HepG2 (cell line): Measurements from ENCODE around the gene DROSHA. TPM values are rescaled to one million over a fixed set of nuclear protein-coding genes. Genes with fewer than 3 reads are reported as not detected.

Source experiments
- ARID4A ChIP-seq: sonication (generic); formaldehyde crosslinking; IDR thresholded peaks from 2 replicates; pipeline ENCODE4 v1.5.0; 2020; ENCODE audit warnings: mild to moderate bottlenecking, missing genetic modification reagents, borderline replicate concordance
- GATAD1 ChIP-seq: IDR thresholded peaks from 2 replicates; pipeline ENCODE4 v1.6.1; 2016; ENCODE audit warnings: missing genetic modification reagents, missing compliant biosample characterization
- HHEX ChIP-seq: IDR thresholded peaks from 2 replicates; pipeline ENCODE4 v1.6.1; 2016; ENCODE audit warnings: control low read depth
- KMT2A ChIP-seq: sonication (generic); formaldehyde crosslinking; IDR thresholded peaks from 2 replicates; pipeline ENCODE4 v1.4.0; 2020; ENCODE audit warnings: missing genetic modification reagents
- MEIS1 ChIP-seq: sonication (generic); formaldehyde crosslinking; IDR thresholded peaks from 2 replicates; pipeline ENCODE4 v1.9.0; 2021; ENCODE audit warnings: mild to moderate bottlenecking, missing genetic modification reagents, moderate library complexity, borderline replicate concordance
- NFKB2 ChIP-seq: sonication (generic); formaldehyde crosslinking; IDR thresholded peaks from 2 replicates; pipeline ENCODE4 v1.4.0; 2020; ENCODE audit warnings: missing genetic modification reagents, borderline replicate concordance
- NONO ChIP-seq, 2 experiments: fragments of 450-650 bp in 1 of 2; sonication (generic) in 1 of 2; formaldehyde crosslinking in 1 of 2; IDR thresholded peaks in 1 of 2; conservative IDR thresholded peaks in 1 of 2; 2 replicates each; pipeline versions ENCODE4 v1.6.1 to v1.8.0; 2017 to 2022; ENCODE audit warnings: mild to moderate bottlenecking in 1 of 2, missing genetic modification reagents in 1 of 2, moderate library complexity in 1 of 2
- PHF5A ChIP-seq: IDR thresholded peaks from one replicate; pipeline ENCODE4 v1.6.1; 2018; ENCODE audit warnings: low read depth, missing genetic modification reagents; ENCODE audit not compliant: unreplicated experiment
- POLR2A ChIP-seq, 2 experiments: IDR thresholded peaks; 2 replicates each; pipeline ENCODE4 v1.6.1; 2011; ENCODE audit warnings: low read depth in 2 of 2, low read length in 2 of 2, mild to moderate bottlenecking in 1 of 2, moderate library complexity in 1 of 2; ENCODE audit not compliant: insufficient read depth in 1 of 2
- POLR2AphosphoS5 ChIP-seq: IDR thresholded peaks from 2 replicates; pipeline ENCODE4 v1.6.1; 2012; ENCODE audit warnings: low read depth, low read length
- SAFB2 ChIP-seq: sonication (generic); formaldehyde crosslinking; IDR thresholded peaks from 2 replicates; pipeline ENCODE4 v1.5.1; 2020; ENCODE audit warnings: missing genetic modification reagents, low read depth, mild to moderate bottlenecking, borderline replicate concordance
- SALL1 ChIP-seq: sonication (generic); formaldehyde crosslinking; IDR thresholded peaks from 2 replicates; pipeline ENCODE4 v1.8.0; 2022; ENCODE audit warnings: mild to moderate bottlenecking, missing genetic modification reagents
- SIX4 ChIP-seq: sonication (generic); formaldehyde crosslinking; IDR thresholded peaks from 2 replicates; pipeline ENCODE4 v1.4.0; 2020; ENCODE audit warnings: missing genetic modification reagents
- WIZ ChIP-seq: sonication (generic); formaldehyde crosslinking; IDR thresholded peaks from 2 replicates; pipeline ENCODE4 v1.5.1; 2020; ENCODE audit warnings: mild to moderate bottlenecking, missing genetic modification reagents
- ZEB1 ChIP-seq: IDR thresholded peaks from 2 replicates; pipeline ENCODE4 v1.6.1; 2012; ENCODE audit warnings: mild to moderate bottlenecking, low read depth, inconsistent platforms; ENCODE audit not compliant: insufficient replicate concordance
- ZFAT ChIP-seq: sonication (generic); formaldehyde crosslinking; conservative IDR thresholded peaks from 2 replicates; pipeline ENCODE4 v1.8.1; 2023; ENCODE audit warnings: missing genetic modification reagents, inconsistent platforms
- ZFP82 ChIP-seq: sonication (generic); formaldehyde crosslinking; IDR thresholded peaks from 2 replicates; pipeline ENCODE4 v1.5.1; 2020; ENCODE audit warnings: mild to moderate bottlenecking, missing genetic modification reagents, borderline replicate concordance
- ZNF143 ChIP-seq: sonication (generic); formaldehyde crosslinking; IDR thresholded peaks from 2 replicates; pipeline ENCODE4 v1.4.0; 2020; ENCODE audit warnings: missing genetic modification reagents
- ZNF34 ChIP-seq: sonication (generic); formaldehyde crosslinking; IDR thresholded peaks from 2 replicates; pipeline ENCODE4 v1.4.0; 2020; ENCODE audit warnings: mild to moderate bottlenecking, missing genetic modification reagents, borderline replicate concordance
- ZNF788 ChIP-seq: sonication (generic); formaldehyde crosslinking; IDR thresholded peaks from 2 replicates; pipeline ENCODE4 v1.5.0; 2020; ENCODE audit warnings: mild to moderate bottlenecking, missing genetic modification reagents, borderline replicate concordance
- ZNF790 ChIP-seq: sonication (generic); formaldehyde crosslinking; IDR thresholded peaks from 2 replicates; pipeline ENCODE4 v1.8.0; 2022; ENCODE audit warnings: missing genetic modification reagents, mild to moderate bottlenecking, borderline replicate concordance
- polyA plus RNA-seq, 8 experiments: library from polyadenylated mRNA; depleted of rRNA in 3 of 8; stranded (reverse) in 7 of 8; unstranded in 1 of 8; fragments of >200 nt; fragmentation: Illumina TruSeq in 4 of 8; extraction: Trizol in 4 of 8; gene quantifications; 2 replicates each; pipeline versions ENCODE4 v1.2.1 to v1.2.3, GENCODE V29; 2011 to 2016; ENCODE audit warnings: low read depth in 4 of 8, missing spikeins in 1 of 8, mixed read lengths in 1 of 8; ENCODE audit not compliant: insufficient read depth in 1 of 8
- total RNA-seq, 5 experiments: library from RNA; depleted of rRNA; stranded (reverse); fragments of >200 nt; fragmentation: Illumina TruSeq; extraction: Trizol; gene quantifications; 2 replicates each; pipeline ENCODE4 v1.2.3, GENCODE V29; 2016; ENCODE audit warnings: low read depth in 1 of 5
- TF ChIP-seq, protein P1 (sequence below), 2 experiments: sonication (generic) in 1 of 2; formaldehyde crosslinking in 1 of 2; IDR thresholded peaks; 2 replicates each; pipeline versions ENCODE4 v1.4.0 to v1.6.1; 2016 to 2020; ENCODE audit warnings: borderline replicate concordance in 1 of 2, low read depth in 1 of 2, mild to moderate bottlenecking in 1 of 2, missing genetic modification reagents in 1 of 2

Gene DROSHA
- total and polyA plus RNA-seq, 2 of the 13 experiments (the other 11 are each of a cell fraction or from before 2014, with no cell fraction given), result 22.3 to 29.4 TPM

- TF ChIP-seq ZEB1 (no peak), NFKB2 (no peak), ZNF34 (CRISPR knock-in tag) (0 out of 2 replicates have a peak, but pooled peaks have one; percentile 68), KMT2A (peak; percentile 72; the same call in 1 of the 2 replicates), WIZ (CRISPR knock-in tag) (0 out of 2 replicates have a peak, but pooled peaks have one; percentile 25), ZNF790 (CRISPR knock-in tag) (no peak), ZFP82 (no peak), SIX4 (CRISPR knock-in tag) (0 out of 2 replicates have a peak, but pooled peaks have one; percentile 5), POLR2AphosphoS5 (peak; percentile 83), ZNF143 (no peak), SALL1 (peak; percentile 60), MEIS1 (CRISPR knock-in tag) (0 out of 2 replicates have a peak, but pooled peaks have one; percentile 75), HHEX (CRISPR knock-in tag) (no peak), ARID4A (CRISPR knock-in tag) (peak; percentile 87), ZFAT (CRISPR knock-in tag) (no peak), NONO (IDR thresholded peaks at IDR 0.05) (no peak), NONO (CRISPR knock-in tag; conservative IDR thresholded peaks at IDR 0.05) (peak; percentile 57; the same call in 1 of the 2 replicates), POLR2A (IDR thresholded peaks at IDR 0.05; ENCODE audit: insufficient read depth in 1 of 2, low read depth in 2 of 2, low read length in 2 of 2) (peak; percentile 57 to 68), GATAD1 (peak; percentile 89), SAFB2 (peak; percentile 68; the same call in 1 of the 2 replicates), ZNF788 (peak; percentile 80; the same call in 1 of the 2 replicates), PHF5A (CRISPR knock-in tag) (no peak)
- TF ChIP-seq, protein P1, sequence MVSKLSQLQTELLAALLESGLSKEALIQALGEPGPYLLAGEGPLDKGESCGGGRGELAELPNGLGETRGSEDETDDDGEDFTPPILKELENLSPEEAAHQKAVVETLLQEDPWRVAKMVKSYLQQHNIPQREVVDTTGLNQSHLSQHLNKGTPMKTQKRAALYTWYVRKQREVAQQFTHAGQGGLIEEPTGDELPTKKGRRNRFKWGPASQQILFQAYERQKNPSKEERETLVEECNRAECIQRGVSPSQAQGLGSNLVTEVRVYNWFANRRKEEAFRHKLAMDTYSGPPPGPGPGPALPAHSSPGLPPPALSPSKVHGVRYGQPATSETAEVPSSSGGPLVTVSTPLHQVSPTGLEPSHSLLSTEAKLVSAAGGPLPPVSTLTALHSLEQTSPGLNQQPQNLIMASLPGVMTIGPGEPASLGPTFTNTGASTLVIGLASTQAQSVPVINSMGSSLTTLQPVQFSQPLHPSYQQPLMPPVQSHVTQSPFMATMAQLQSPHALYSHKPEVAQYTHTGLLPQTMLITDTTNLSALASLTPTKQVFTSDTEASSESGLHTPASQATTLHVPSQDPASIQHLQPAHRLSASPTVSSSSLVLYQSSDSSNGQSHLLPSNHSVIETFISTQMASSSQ (IDR thresholded peaks at IDR 0.05; ENCODE audit: low read depth), result no peak
- TF ChIP-seq, protein P1 (CRISPR knock-in tag; IDR thresholded peaks at IDR 0.05; ENCODE audit: borderline replicate concordance), result peak; percentile 36; the same call in 1 of the 2 replicates
Measured at GRCh38 chr5:31531888-31532547, at the start of gene DROSHA, which contains the start of gene C5orf22 (continued).
